ENCODE data around the gene CBARP. TPM values are rescaled to one million over a fixed set of nuclear protein-coding genes. Genes with fewer than 3 reads are reported as not detected.

CBARP gene
- total and polyA plus RNA-seq, 2 of the 13 experiments (the other 11 are each of a cell fraction or from before 2014, with no cell fraction given): 1.2 to 1.4 TPM

DNA sequence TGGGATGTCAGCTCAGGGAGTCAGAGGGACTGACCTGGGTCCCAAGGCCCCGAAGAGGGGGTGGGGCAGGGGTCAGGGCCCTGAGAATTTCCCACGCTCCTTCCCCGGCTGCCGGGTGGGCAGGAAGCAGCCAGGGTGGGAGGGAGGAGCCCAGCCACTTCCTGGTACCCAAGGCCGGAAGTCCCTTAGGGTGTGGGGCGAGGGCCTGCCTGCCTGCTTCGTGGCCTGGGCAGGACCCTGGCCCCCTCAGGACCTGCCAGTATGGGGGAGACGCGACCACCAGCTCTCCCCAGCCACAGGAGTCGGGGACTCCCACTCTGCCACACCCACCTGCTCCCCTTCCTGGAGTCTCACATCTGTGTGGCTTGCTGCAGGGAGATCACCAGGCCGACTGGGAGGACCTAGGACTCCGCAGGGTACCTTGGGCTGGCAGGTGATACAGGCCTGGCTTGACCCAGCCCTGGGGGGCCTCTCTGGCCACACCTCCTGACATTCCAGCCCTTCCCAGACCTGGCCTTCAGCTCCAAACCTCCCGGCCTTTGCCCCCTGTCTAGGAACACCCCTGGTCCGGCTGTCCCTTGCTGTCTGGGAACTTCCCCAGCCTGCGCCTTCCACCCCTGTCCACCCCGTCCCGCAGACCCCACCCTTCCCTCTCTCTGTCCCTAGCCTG, 21.5 kb upstream of the CBARP start (continued):
- TF ChIP-seq ZNF451 (CRISPR knock-in tag; IDR thresholded peaks at IDR 0.05) (no peak; the same call in 1 of the 2 replicates), TCF7L2 (IDR thresholded peaks at IDR 0.05; ENCODE audit: low read depth, low read length) (no peak), SSRP1 (CRISPR knock-in tag; IDR thresholded peaks at IDR 0.05) (peak; percentile 96; the same call in 1 of the 2 replicates), SIN3A (IDR thresholded peaks at IDR 0.05; ENCODE audit: borderline replicate concordance, low read depth, low read length) (peak; percentile 78; the same call in 1 of the 2 replicates), CREB1 (IDR thresholded peaks at IDR 0.05) (no peak), CREB1 (CRISPR knock-in tag; IDR thresholded peaks at IDR 0.05) (no peak), YEATS2 (CRISPR knock-in tag; IDR thresholded peaks at IDR 0.05; ENCODE audit: borderline replicate concordance) (no peak; the same call in 1 of the 2 replicates), NRL (CRISPR knock-in tag; IDR thresholded peaks at IDR 0.05; ENCODE audit: borderline replicate concordance) (peak; percentile 95), ZNF569 (CRISPR knock-in tag; IDR thresholded peaks at IDR 0.05; ENCODE audit: borderline replicate concordance) (no peak), MATR3 (CRISPR knock-in tag; IDR thresholded peaks at IDR 0.05) (no peak), ZNF33B (CRISPR knock-in tag; IDR thresholded peaks at IDR 0.05) (0 out of 2 replicates have a peak, but pooled peaks have one; percentile 75), ZNF501 (CRISPR knock-in tag; IDR thresholded peaks at IDR 0.05) (peak; percentile 70; the same call in 1 of the 2 replicates)
- TF ChIP-seq, protein P1, sequence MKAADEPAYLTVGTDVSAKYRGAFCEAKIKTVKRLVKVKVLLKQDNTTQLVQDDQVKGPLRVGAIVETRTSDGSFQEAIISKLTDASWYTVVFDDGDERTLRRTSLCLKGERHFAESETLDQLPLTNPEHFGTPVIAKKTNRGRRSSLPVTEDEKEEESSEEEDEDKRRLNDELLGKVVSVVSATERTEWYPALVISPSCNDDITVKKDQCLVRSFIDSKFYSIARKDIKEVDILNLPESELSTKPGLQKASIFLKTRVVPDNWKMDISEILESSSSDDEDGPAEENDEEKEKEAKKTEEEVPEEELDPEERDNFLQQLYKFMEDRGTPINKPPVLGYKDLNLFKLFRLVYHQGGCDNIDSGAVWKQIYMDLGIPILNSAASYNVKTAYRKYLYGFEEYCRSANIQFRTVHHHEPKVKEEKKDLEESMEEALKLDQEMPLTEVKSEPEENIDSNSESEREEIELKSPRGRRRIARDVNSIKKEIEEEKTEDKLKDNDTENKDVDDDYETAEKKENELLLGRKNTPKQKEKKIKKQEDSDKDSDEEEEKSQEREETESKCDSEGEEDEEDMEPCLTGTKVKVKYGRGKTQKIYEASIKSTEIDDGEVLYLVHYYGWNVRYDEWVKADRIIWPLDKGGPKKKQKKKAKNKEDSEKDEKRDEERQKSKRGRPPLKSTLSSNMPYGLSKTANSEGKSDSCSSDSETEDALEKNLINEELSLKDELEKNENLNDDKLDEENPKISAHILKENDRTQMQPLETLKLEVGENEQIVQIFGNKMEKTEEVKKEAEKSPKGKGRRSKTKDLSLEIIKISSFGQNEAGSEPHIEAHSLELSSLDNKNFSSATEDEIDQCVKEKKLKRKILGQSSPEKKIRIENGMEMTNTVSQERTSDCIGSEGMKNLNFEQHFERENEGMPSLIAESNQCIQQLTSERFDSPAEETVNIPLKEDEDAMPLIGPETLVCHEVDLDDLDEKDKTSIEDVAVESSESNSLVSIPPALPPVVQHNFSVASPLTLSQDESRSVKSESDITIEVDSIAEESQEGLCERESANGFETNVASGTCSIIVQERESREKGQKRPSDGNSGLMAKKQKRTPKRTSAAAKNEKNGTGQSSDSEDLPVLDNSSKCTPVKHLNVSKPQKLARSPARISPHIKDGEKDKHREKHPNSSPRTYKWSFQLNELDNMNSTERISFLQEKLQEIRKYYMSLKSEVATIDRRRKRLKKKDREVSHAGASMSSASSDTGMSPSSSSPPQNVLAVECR (CRISPR knock-in tag; IDR thresholded peaks at IDR 0.05; ENCODE audit: borderline replicate concordance): peak; percentile 86; the same call in 1 of the 2 replicates
- TF ChIP-seq, protein P2, sequence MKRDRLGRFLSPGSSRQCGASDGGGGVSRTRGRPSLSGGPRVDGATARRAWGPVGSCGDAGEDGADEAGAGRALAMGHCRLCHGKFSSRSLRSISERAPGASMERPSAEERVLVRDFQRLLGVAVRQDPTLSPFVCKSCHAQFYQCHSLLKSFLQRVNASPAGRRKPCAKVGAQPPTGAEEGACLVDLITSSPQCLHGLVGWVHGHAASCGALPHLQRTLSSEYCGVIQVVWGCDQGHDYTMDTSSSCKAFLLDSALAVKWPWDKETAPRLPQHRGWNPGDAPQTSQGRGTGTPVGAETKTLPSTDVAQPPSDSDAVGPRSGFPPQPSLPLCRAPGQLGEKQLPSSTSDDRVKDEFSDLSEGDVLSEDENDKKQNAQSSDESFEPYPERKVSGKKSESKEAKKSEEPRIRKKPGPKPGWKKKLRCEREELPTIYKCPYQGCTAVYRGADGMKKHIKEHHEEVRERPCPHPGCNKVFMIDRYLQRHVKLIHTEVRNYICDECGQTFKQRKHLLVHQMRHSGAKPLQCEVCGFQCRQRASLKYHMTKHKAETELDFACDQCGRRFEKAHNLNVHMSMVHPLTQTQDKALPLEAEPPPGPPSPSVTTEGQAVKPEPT (CRISPR knock-in tag; IDR thresholded peaks at IDR 0.05; ENCODE audit: low read depth): no peak
- TF ChIP-seq, protein P3, sequence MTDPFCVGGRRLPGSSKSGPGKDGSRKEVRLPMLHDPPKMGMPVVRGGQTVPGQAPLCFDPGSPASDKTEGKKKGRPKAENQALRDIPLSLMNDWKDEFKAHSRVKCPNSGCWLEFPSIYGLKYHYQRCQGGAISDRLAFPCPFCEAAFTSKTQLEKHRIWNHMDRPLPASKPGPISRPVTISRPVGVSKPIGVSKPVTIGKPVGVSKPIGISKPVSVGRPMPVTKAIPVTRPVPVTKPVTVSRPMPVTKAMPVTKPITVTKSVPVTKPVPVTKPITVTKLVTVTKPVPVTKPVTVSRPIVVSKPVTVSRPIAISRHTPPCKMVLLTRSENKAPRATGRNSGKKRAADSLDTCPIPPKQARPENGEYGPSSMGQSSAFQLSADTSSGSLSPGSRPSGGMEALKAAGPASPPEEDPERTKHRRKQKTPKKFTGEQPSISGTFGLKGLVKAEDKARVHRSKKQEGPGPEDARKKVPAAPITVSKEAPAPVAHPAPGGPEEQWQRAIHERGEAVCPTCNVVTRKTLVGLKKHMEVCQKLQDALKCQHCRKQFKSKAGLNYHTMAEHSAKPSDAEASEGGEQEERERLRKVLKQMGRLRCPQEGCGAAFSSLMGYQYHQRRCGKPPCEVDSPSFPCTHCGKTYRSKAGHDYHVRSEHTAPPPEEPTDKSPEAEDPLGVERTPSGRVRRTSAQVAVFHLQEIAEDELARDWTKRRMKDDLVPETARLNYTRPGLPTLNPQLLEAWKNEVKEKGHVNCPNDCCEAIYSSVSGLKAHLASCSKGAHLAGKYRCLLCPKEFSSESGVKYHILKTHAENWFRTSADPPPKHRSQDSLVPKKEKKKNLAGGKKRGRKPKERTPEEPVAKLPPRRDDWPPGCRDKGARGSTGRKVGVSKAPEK (CRISPR knock-in tag; IDR thresholded peaks at IDR 0.05; ENCODE audit: borderline replicate concordance): peak; percentile 73; the same call in 1 of the 2 replicates
- TF ChIP-seq, protein P4, sequence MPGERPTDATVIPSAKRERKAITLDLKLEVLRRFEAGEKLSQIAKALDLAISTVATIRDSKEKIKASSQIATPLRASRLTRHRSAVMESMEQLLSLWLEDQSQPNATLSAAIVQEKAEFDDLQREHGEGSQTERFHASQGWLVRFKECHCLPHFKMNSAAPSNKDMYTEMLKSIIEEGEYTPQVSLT (CRISPR knock-in tag; IDR thresholded peaks at IDR 0.05; ENCODE audit: borderline replicate concordance, low read depth): no peak
- TF ChIP-seq, protein P5, sequence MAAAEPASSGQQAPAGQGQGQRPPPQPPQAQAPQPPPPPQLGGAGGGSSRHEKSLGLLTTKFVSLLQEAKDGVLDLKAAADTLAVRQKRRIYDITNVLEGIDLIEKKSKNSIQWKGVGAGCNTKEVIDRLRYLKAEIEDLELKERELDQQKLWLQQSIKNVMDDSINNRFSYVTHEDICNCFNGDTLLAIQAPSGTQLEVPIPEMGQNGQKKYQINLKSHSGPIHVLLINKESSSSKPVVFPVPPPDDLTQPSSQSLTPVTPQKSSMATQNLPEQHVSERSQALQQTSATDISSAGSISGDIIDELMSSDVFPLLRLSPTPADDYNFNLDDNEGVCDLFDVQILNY (CRISPR knock-in tag; conservative IDR thresholded peaks at IDR 0.05): 0 out of 2 replicates have a peak, but pooled peaks have one; percentile 17
